Dedifferentiated amniotic fluid mesenchymal stem cell (primary cell): ENCODE results near the gene FOXA2.
"Not testable (repeated sequence)": the region's sequence is repeated elsewhere in the genome, so short reads cannot be mapped to it uniquely, and the experiment has no call there.

Experiments
- DNase-seq: peaks from one replicate; pipeline ENCODE4 v3.0.0-alpha.2; 2016; ENCODE audit errors: extremely low spot score

The FOXA2 gene

GRCh38 chr20:22584522-22584921 lies at the start of gene FOXA2:
Gene FOXA2, minus strand, starts transcription at chr20:22584572. Its CDS starts 294 bp downstream, at chr20:22584278.
- DNase-seq: no peak

DNA sequence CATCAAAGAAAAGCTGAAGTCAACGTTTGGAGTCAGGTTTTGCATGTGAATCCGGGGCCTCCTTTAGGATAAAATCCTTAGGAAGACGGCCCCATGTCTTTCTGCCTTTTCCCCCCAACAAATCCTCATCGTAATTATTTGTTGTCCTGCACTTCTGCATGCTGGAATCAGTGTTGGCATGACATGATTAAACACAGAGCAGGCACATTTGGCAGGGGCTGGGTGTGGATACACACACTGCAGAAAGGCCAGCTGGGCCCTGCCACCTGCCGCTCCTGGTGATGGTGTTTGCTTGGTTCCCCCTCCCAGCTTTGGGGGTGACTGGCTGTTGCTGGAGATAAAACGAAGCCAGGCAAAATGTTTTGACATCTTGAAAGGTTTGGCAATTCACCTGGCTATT lies 46.3 kb upstream of the FOXA2 start:
- DNase-seq: no peak

- no peak for DNase-seq
Measured at GRCh38 chr20:22629927-22630326, 45.6 kb upstream of the FOXA2 start.

DNA sequence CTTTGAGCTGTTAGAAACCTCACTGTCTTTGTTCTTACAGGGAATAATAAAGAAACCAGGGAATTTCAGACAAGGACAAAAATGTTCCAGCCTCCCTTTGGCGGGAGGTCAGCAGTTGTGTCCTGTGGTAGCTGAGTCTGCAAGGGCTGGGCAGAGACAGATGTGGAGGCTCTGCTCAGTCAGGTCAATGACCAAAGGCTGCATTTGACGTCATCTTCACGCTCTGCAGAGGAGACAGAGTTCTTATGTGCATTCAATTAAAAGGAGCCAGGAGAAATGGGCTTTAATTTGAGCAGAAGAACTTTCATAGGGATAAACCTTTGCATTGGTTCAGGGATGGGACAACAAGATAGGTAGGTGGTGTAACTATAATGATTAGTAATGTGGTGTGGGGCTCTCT lies 45.1 kb upstream of the FOXA2 start:
- no peak for DNase-seq

DNA sequence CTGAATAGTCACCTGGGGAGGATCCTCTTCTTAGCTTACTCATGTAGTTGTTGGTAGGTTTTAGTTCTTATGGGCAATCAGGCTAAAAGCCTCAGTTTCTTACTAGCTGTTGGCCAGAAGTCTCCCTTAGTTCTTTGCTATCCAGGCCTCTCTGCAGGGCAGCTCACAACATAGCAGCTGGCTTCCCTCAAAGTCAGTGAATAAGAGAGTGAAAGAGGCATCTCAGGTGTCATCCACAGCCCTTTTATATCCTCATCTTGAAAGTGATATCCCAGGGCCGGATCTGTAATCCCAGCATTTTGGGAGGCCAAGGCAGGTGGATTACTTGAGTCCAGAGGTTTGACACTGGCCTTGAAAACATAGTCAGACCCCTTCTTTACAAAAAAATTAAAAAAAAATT lies 42.1 kb upstream of the FOXA2 start:
- no peak for DNase-seq

GRCh38 chr20:22623211-22623610 lies 38.8 kb upstream of the FOXA2 start:
- DNase-seq: no peak

DNA sequence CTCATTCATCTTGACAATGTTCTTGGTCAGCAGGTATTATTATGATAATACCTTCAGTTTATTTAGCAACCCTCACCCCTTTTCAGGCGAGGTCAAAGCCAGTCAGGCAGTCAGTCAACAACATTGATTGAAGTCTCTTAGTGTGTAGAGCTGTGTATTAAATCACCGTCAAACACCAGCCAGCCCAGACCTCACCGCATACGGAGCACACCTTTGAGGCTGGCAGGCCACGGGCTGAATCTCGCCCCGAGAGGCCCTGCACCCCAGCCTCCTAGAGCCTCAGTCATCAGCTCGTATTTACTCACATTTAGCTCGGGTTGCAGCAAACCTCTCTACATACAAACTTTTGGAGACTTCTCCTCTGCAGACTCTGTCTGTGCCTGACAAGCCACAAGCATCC lies 36.0 kb upstream of the FOXA2 start:
- DNase-seq: no peak

GRCh38 chr20:22619806-22620205 lies 35.4 kb upstream of the FOXA2 start:
- no peak for DNase-seq

DNA sequence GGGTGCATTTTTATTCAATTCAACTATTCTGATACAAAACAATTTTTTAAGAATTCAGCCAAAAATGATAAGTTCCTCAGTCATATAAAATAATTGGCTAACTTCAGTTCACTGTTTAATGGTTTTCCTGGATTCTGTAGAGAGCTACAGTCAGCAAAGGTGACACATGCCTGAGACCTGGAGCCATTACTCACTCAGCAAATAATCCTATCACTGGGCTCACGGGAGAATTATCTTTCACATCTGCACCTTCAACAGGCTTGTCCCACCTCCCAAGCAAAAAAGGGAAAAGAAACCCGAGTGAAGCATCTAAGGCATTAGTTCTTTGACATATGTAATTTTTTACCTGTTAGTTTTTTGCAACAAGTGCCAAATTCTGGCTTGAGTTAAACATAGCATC lies 34.9 kb upstream of the FOXA2 start:
- no peak for DNase-seq

- DNase-seq: no peak
Measured at GRCh38 chr20:22617160-22617559, 32.8 kb upstream of the FOXA2 start.

GRCh38 chr20:22616551-22616950 lies 32.2 kb upstream of the FOXA2 start:
- no peak for DNase-seq

DNA sequence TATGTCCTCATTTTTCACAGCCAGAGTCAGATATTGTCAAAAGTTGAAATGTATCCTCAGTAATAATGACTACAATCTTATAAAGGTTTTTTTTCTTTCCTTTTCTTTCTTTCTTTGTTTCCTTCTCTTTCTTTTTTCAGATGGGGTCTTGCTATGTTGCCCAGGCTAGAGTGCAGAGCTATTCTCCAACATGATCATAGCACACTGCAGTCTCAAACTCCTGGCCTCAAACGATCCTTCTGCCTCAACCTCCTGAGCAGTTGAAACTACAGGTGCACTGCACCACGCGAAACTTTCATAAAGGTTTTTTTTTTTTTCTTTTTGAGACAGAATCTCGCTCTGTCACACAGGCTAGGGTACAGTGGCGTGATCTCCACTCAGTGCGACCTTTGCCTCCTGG lies 31.1 kb upstream of the FOXA2 start:
- DNase-seq: no peak

DNA sequence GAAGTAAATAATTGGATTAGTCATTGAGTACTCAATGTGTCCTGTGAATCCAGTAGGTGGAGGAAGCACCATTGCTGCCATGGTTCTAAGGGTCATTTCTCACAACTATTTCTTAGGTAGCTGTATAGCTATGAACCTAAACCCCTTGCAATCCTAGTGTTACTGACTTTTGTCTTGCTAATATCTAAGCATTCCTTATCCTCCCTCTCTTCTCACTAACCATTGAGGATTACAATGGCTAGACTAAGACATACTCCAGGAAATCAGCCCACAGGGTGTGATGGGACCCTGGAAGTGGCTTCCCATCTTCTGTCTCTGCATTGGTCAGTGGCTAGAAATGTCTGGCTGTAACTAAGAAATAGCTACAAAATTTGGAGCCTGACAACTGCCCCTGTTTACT lies 27.3 kb upstream of the FOXA2 start:
- DNase-seq: no peak

- DNase-seq: no peak
Measured at GRCh38 chr20:22607695-22608094, 23.3 kb upstream of the FOXA2 start.

DNA sequence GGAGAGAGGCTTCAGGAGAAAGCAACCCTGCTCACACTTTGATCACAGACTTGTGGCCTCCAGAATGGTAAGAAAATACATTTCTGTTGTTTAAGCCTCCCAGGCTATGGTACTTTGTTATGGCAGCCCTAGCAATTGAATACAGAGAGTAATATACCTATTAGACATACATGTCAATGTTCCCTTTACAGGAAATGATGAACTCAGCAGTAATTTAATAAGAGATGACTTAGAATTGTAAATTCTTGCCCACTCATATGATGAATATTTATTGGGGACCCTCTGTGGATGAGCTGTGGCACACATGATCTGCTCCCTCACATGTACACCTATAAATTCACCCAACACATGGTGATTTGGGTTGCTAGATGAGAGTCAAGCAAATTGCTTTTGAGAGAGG lies 20.4 kb upstream of the FOXA2 start:
- DNase-seq: no peak

GRCh38 chr20:22601361-22602141 lies 17.2 kb upstream of the FOXA2 start:
- DNase-seq: no peak

- not testable (repeated sequence) for DNase-seq
Measured at GRCh38 chr20:22599258-22599657, 14.9 kb upstream of the FOXA2 start.

DNA sequence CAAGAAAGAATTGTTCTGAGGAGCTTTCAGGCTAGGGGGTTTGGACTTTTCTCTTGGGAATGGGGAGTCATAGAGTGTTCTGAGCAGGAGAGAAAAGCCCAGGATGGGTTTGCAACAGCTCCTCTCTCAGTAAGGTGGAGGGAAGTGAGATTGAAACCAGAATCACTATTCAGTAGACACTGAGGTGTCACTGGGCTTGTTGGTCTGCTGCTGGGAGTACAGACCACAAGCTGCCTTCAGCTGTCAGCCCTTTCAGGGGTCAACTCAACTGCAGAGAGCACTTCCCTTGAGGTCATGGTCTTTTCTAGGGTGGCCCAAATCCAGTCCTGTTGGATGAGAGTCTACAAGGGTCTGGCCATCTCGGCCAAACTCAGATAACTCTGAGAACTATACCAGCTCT lies 12.9 kb upstream of the FOXA2 start:
- no peak for DNase-seq

- no peak for DNase-seq
Measured at GRCh38 chr20:22590662-22591061, 6.3 kb upstream of the FOXA2 start.

- no peak for DNase-seq
Measured at GRCh38 chr20:22586645-22587310, 2.4 kb upstream of the FOXA2 start.

DNA sequence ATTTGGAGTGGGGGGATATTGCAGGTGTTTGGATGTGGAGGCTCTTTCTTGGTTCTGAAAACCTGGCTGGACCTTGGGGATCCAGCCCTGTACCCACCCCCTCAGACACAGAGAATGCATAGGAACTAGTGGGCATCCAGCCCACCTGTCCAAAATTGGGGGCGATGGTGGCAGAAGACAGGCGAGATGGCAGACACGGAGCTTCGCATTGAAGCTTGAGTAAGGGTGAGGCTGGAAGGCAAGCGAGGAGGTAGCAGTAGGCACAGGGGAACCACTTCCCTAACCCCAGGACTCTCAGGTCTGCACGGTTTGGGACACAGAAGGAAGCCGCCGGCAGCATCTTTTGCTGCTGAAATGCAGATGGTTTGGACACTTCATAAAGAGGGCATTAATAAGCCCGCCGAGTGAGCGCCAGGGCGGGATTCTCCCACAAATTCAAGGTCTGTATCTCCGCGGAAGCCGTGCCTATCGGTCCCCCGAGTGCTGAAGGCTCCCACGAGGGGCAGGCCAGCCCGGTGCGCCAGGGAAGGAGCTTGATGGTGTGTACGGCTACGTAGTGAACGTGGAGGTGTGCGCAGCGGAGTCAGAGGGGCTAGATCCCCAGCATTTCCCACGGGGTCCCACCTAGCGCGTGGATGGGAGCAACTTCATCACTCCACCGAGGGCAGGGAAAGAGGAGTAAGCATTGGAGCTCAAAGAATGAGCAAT lies 1.6 kb upstream of the FOXA2 start:
- DNase-seq: no peak

DNA sequence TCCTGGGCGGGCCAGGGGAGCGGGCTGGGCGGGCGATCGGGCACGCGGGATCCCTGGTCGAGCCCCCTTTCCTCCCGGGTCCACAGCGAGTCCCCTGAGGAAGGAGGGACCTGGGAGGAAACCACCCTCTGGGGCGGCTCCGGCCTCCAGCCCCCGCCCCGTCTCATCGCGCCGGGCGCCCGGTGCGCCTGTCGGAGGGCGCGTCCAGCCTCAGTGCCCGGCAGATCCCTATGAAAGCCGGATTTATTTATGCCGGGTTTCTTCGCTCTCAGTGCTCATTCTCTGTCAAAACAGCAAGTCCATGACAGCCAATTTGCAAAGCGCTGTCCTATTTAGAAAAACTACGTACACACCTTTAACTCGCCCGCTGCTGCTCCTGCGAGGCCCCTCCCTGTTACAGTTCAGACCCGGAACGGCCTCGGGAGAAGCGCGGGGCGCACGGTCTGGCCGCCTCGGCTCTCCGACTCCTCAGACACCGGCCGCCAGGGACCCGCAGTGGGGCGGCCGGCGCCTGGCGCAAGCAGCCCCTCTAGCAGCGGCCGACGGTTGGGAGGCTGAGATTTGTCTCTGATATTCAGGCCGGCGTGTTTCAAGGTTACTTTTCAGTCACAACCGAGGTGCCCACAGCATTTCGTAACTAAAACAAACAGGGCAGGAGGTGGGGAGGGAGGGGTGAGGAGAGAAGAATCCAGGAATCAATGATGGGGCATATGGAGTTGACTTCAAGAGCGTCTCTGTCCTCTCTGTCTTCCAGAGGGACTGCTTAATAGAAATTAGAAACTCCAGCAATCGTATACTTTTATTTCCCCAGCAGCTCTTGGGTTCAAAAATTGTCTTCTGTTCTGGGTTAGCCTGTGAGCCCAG lies 782 bp upstream of the FOXA2 start:
- no peak for DNase-seq
